IPS DF 6.9 (cell line): Measurements from ENCODE around the gene BCAS3.

Experiments used
- DNase-seq: peaks from one replicate; pipeline ENCODE4 v3.0.0-alpha.2; 2013; ENCODE audit warnings: low read depth, low spot score
- H3K27ac ChIP-seq: one replicate; pipeline ENCODE4 v1.5.1; 2013; ENCODE audit warnings: low read length, control low read depth
- H3K27me3 ChIP-seq: 2 replicates; pipeline ENCODE4 v1.6.1; 2013; ENCODE audit warnings: mild to moderate bottlenecking, low read length; ENCODE audit not compliant: control insufficient read depth, insufficient read depth
- H3K36me3 ChIP-seq: 2 replicates; pipeline ENCODE4 v1.6.1; 2013; ENCODE audit warnings: low read length; ENCODE audit not compliant: control insufficient read depth, insufficient read depth
- H3K4me1 ChIP-seq: 2 replicates; pipeline ENCODE4 v1.6.1; 2013; ENCODE audit warnings: low read length; ENCODE audit not compliant: control insufficient read depth, insufficient read depth
- H3K4me3 ChIP-seq: 2 replicates; pipeline ENCODE4 v1.5.1; 2013; ENCODE audit warnings: mild to moderate bottlenecking, low read length
- H3K9me3 ChIP-seq: 2 replicates; pipeline ENCODE4 v1.6.1; 2013; ENCODE audit warnings: low read length, inconsistent platforms; ENCODE audit not compliant: control insufficient read depth, insufficient read depth
- WGBS: extraction: QIAGEN DNeasy Blood & Tissue Kit; methylation state at CpG from one replicate; pipeline ENCODE4 v1.1.7; 2013; ENCODE audit warnings: mixed read lengths, missing lambda C conversion rate; ENCODE audit not compliant: insufficient read length, insufficient coverage; 5-methylcytosine and 5-hydroxymethylcytosine counted together

BCAS3 gene

DNA sequence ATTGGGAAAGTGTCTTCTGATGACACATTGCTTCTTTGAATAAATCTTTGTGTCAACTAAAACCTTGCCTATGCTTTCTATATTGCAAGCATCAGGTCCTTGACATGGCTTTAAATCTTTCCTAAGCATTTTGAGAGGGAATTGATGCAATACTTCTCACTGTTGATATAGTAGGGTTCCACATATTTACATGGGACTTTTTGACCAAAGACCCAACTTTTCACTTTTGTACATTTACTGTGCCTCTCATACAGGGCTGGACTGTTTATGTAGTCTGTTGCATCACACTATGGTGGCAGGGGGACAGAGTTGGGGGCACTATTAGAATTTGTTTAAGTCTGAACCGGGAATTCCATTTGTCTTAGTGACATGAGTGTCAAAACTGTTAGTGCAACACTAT is 413.4 kb downstream of the BCAS3 start:
- H3K36me3 ChIP-seq: no peaks in the 10 kb centered on the region
- WGBS: no CpG with 5 or more reads among the region's 1 CpG
- no peaks in the 10 kb centered on the region for H3K9me3 ChIP-seq
- no peak overlapping the region for H3K4me3 ChIP-seq
- no peak for DNase-seq
- H3K27ac ChIP-seq: no peak overlapping the region
- no peaks in the 10 kb centered on the region for H3K4me1 ChIP-seq
- H3K27me3 ChIP-seq: no peaks in the 10 kb centered on the region; the same call in 1 of the 2 replicates

DNA sequence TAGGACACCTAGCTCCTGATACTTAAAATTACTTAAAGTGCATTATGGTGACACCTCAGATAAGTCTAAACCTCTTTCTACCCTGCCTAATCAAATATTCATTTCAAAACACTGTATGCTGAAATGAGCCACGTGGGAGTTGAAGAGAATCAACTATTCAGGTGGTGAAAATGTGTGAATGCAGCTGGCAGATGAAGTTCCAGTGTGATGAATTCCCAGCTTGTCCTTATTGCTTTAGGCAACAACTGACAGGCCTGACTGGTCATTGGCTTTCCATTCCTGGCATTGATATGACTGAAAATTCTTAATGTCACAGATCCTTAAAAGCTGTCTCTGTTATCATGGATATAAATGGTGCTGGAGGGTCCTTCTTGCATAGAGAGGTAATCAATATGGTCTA is 420.1 kb downstream of the BCAS3 start:
- Histone ChIP-seq H3K27ac (no peak overlapping the region), H3K27me3 (no peaks in the 10 kb centered on the region; the same call in 1 of the 2 replicates), H3K9me3 (no peaks in the 10 kb centered on the region), H3K4me3 (no peak overlapping the region), H3K36me3 (no peaks in the 10 kb centered on the region), H3K4me1 (no peaks in the 10 kb centered on the region)
- DNase-seq: no peak
- WGBS: no CpG with 5 or more reads among the region's 1 CpG

DNA sequence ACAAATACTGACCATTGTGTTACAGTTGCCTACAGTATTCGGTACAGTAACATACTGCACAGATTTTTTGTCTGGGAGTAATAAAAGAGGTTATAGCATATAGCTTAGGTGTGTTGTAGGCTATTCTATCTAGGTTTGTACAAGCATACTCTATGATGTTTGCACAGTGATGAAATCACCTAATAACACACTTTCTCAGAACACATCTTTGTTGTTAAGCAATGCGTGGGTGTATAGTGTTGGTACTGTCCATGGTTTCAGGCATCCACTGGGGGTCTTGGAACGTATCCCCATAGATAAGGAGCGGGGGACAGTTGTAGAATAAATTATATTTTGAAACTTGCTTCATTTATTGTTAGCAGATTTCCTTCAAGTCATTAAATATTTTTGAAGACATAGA is 428.7 kb downstream of the BCAS3 start:
- H3K27ac ChIP-seq: no peak overlapping the region
- H3K9me3 ChIP-seq: no peaks in the 10 kb centered on the region
- no peaks in the 10 kb centered on the region for H3K27me3 ChIP-seq
- no peaks in the 10 kb centered on the region for H3K4me1 ChIP-seq
- WGBS: no CpG with 5 or more reads among the region's 4 CpGs
- no peaks in the 10 kb centered on the region for H3K36me3 ChIP-seq
- H3K4me3 ChIP-seq: no peak overlapping the region
- DNase-seq: no peak

DNA sequence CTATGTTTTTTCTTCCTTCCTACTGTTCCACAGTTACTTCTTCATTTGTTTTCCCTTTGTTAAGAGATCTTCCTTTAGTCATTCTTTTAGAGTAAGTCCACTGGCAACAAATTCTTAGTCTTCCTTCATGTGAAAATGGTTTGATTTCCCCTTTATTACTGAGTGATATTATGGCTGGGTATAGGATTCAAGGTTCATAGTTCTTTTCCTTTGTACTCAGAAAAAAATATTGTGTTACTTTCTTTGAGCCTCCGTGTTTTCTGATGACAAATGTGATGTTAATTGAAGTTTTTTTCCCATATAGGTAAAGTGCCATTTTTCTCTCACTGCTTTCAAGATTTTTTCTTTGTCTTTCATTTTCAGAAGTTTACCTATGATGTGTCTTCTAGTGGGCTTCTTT is 438.9 kb downstream of the BCAS3 start:
- no peaks in the 10 kb centered on the region for H3K27me3 ChIP-seq
- no peaks in the 10 kb centered on the region for H3K36me3 ChIP-seq
- no CpG with 5 or more reads among the region's 1 CpG for WGBS
- no peaks in the 10 kb centered on the region for H3K4me1 ChIP-seq
- no peak overlapping the region for H3K4me3 ChIP-seq
- no peak for DNase-seq
- H3K9me3 ChIP-seq: no peaks in the 10 kb centered on the region
- no peak overlapping the region for H3K27ac ChIP-seq

DNA sequence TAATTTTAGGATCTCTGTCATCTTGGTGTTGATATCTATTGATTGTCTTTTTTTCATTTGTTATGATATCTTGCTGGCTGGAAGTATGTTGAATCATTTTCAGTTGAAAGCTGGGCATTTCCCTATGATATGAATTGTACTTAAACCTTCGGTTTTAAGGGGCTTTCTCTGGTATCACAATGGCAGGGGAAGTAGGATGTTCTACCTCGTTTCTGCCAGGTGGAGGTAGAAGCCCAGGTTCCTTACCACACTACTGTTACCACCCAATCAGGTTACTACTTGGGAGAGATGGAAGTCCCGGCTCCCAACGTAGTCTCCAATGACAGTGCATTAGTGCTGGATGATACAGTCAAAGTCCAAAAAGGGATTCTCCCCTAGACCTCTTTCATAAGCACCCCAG is 440.3 kb downstream of the BCAS3 start:
- DNase-seq: no peak
- Histone ChIP-seq H3K4me3 (no peak overlapping the region), H3K36me3 (no peaks in the 10 kb centered on the region), H3K4me1 (no peaks in the 10 kb centered on the region), H3K9me3 (no peaks in the 10 kb centered on the region), H3K27ac (no peak overlapping the region), H3K27me3 (no peaks in the 10 kb centered on the region)
- no CpG with 5 or more reads among the region's 4 CpGs for WGBS

DNA sequence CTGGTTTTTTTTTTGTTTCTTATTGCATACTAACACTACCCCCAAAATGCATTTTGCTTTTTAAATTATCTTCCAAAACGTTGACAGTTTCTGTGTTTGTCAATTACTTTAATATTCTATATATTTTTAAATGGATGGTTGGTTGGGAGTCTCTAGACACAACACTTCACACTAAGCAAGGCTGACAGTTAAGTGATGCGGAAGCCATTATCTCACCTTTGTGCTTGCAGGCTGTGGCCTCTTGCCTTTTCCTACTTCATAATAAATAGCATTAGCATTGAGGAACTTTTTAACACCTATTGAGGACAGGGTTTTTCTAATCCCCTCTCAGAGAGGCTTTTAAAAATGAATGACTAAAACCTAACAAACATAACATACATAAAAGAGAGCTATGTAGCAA is 441.2 kb downstream of the BCAS3 start:
- Histone ChIP-seq H3K4me1 (no peaks in the 10 kb centered on the region), H3K27ac (no peak overlapping the region), H3K4me3 (no peak overlapping the region), H3K36me3 (no peaks in the 10 kb centered on the region), H3K27me3 (no peaks in the 10 kb centered on the region), H3K9me3 (no peaks in the 10 kb centered on the region)
- no peak for DNase-seq
- WGBS: no CpG with 5 or more reads among the region's 2 CpGs

DNA sequence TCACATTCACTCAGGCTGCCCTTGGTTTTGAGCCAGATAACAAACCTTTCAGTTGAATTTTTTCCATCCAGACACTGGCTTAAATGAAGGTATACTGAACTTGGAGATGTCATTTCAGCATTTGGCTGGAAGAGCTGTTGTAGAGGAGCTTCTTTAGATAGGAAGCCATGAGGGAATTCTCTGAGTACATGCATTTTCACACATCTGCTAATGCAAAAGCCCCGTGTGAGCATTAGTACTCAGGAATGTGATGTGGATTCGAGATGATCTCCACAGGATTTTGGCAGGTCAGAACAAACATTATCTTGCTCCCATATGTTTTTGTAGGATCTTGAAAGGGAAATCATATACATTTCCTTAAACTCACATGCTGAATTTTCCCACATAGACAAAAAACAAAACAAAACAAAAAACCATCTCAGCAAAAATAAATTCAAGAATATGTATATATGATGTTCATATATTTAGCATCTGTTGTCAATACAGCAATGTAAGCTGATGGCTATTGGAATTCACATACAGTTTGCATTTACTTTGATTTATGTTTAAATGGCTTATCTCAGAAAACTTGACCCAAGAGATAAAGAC is 444.8 kb downstream of the BCAS3 start:
- no peak for DNase-seq
- H3K4me3 ChIP-seq: no peak overlapping the region
- no peak overlapping the region for H3K27ac ChIP-seq
- H3K36me3 ChIP-seq: no peaks in the 10 kb centered on the region
- no peaks in the 10 kb centered on the region for H3K9me3 ChIP-seq
- H3K4me1 ChIP-seq: no peaks in the 10 kb centered on the region
- H3K27me3 ChIP-seq: no peaks in the 10 kb centered on the region
- WGBS: no CpG with 5 or more reads among the region's 2 CpGs

DNA sequence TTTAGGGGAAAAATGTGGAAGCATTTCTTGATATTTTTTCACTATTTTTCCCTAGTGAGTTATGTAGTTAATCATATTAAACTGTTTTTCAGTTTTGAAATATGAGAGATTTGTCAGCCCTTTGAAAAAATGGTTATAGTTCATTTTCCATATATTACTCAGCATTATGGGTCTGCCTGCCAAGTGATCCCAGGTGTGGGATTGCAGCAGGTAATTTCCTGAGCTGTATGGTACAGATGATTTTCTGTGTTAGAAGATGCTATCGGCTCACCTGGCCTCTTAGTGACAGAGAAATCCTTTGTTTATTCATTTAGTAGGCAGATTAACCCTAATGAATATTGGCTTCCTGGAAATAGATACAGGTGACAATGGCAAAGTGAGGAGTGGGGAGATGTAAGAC is 446.9 kb downstream of the BCAS3 start:
- Histone ChIP-seq H3K4me3 (no peak overlapping the region), H3K4me1 (no peaks in the 10 kb centered on the region), H3K36me3 (no peaks in the 10 kb centered on the region), H3K27ac (no peak overlapping the region), H3K27me3 (no peaks in the 10 kb centered on the region), H3K9me3 (no peaks in the 10 kb centered on the region)
- DNase-seq: no peak
- WGBS: no CpG with 5 or more reads among the region's 1 CpG

DNA sequence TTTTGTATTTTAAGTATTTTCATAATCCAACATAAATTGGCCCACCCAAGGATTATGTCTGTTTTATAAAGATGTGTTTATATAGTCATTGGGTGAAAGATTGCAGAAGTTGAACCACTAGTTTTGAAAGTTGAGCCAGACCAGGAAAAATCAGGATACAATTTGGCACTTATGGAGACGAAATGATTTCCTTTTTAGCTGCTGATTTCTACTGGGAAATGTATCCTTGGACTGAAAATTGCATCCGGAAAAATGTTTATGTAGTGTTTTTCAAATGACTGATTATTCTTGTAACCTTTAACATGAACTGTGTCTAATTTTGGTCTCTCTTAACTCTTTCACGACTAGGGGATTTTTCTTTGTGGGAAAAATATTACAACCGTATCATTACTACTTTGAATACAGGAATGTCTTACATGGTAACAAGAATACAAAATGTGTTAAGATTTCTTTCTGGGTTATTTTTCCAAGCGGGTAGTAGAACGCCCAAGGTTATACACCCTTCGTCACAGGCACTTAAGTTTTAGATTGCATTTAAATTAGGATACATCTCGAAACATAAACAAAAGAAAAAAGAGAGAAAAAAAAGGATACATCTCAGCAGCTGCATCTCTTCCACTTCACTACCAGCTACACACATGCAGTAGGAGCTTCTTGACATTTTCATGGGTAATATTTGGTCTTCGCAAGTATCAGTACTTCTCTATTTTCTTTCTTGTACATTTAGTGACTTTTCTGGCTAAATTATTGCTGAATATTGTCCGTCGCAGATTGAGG is 449.0 kb downstream of the BCAS3 start:
- DNase-seq: no peak
- Histone ChIP-seq H3K4me1 (no peaks in the 10 kb centered on the region), H3K9me3 (no peaks in the 10 kb centered on the region), H3K36me3 (no peaks in the 10 kb centered on the region), H3K4me3 (no peak overlapping the region), H3K27me3 (no peaks in the 10 kb centered on the region), H3K27ac (no peak overlapping the region)
- WGBS: no CpG with 5 or more reads among the region's 11 CpGs

DNA sequence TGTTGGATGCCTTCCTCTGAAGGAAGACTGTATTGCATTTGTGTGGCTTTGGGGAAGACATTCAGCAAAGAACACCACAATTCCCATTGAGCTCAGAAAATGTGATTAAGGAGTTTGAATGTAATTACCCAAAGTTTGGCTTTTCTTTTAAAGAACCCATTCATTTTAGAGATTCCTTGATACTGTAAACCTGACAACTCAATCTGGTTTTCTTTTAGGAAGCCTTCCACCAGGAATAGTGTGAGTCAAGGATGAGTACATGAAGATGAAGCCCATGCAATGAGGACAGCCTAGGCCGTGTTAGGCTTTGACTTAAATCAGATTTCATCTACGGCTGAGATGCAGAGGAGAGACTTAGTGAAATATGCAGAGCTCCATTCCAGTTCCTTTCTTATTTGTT is 450.3 kb downstream of the BCAS3 start:
- H3K4me1 ChIP-seq: no peaks in the 10 kb centered on the region
- no peaks in the 10 kb centered on the region for H3K27me3 ChIP-seq
- no peaks in the 10 kb centered on the region for H3K36me3 ChIP-seq
- no peaks in the 10 kb centered on the region for H3K9me3 ChIP-seq
- DNase-seq: no peak
- WGBS: no CpG with 5 or more reads among the region's 2 CpGs
- no peak overlapping the region for H3K27ac ChIP-seq
- no peak overlapping the region for H3K4me3 ChIP-seq

DNA sequence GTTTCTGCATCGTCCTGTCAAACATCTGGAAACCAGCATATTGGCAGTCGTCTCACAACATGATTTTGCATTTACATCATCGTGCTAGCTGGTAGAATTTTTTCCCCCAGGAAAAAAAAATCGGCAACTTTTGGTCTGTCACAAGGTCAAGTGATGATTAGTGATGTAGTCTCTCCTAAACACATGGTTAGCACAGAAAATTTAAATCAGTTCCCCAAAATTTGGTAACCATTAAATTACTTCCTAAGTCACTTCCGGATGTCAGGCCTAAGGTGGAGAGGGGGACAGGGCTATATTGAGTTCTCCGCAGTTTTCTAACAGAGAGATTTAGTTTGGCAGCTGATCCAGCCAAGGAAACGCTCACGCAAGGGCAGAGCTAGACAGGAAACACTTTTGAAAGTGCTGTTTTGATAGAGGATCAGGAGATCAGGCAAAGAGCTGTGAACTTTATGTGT is 451.0 kb downstream of the BCAS3 start:
- no peak overlapping the region for H3K4me3 ChIP-seq
- H3K4me1 ChIP-seq: no peaks in the 10 kb centered on the region
- WGBS: no CpG with 5 or more reads among the region's 8 CpGs
- no peaks in the 10 kb centered on the region for H3K9me3 ChIP-seq
- H3K27ac ChIP-seq: no peak overlapping the region
- H3K36me3 ChIP-seq: no peaks in the 10 kb centered on the region
- no peaks in the 10 kb centered on the region for H3K27me3 ChIP-seq
- no peak for DNase-seq
